ENCODE measurements around the gene P2RX6. TPM values are rescaled to one million over a fixed set of nuclear protein-coding genes. Genes with fewer than 3 reads are reported as not detected.

Gene P2RX6
- 0.40 to 1.1 TPM (median 0.64 TPM) in 5 replicates for total RNA-seq (2022; extraction: Qiagen RNA extraction; ENCODE audit: low read depth)

DNA sequence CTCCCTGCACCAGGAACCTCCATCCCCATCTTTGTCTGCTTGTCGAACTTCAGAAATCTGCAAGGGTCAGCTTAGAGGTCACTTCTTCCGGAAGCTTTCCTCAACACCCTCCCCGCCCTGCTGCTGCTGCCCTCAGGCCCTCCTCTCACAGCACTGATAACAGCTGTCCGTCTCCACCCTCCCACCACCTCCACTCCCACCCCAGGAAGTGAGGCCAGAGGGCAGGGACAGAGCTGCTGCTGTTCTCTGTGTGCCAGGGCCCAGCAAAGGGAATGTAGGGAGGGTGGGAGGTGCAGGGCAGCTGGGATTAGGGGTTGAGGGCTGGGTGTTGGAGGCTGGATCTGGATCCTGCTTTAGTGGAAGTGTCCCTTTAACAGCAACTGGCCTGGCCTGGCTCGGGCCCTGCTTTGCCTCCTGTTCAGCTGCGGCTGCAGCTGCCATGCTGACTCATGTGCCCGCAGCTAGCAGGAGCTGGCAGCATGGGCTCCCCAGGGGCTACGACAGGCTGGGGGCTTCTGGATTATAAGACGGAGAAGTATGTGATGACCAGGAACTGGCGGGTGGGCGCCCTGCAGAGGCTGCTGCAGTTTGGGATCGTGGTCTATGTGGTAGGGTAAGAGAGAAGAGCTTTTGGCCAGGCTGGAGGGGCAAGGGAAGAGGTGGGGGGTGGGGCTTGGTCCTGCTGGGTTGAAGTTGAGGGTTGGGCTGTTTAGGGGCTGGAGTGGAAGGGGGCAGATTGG, at the start of gene P2RX6:
TSS of gene P2RX6 (plus strand) at position 440 of the 740 bp plus-strand sequence. CDS start at position 450, 10 bp downstream.

DNA sequence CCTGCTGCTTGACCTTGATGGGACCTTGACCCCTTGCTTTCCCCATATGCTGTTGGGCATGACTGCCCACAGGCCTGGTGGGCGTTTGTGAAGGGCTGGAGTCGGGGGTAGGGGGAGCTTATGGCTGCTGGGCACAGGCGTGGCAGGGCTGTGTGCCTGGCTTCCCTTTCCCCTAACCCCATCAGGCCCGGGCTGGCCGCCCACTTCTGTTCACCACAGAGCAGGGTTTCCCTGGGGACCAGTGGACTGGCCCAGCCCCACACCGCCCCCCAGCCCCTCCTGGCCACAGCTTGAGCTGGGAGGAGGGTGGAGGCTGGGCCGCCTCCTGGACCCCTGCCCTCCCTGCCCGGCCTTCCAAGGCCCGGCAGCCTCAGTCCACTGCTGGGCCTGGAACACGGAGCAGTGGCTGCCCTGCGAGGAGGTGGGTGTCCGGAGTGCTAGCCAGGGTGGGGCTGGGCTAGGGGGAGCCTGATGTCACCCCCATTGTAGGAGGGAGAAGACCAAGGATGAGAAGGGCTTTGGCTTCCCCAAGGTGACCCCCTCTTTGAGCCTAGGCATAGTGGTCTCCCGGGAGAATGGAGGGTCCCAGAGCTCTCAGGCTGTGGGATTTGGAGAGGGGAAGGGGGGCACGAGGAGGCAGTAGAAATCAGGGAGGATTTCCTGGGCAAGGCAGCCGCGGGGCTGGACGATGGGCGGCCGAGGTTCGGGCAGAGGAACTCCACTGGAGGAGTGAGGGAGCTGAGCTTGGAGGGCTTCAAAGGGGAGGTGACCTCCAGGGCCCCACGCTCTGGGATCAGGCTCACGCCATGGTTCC, 47.9 kb upstream of the P2RX6 start, which contains the start of gene AIFM3:
TSS of gene AIFM3 (plus strand) at position 373 of the 814 bp plus-strand sequence. CDS start 690 bp downstream, outside the sequence.

GRCh38 chr22:20981787-20982562, 33.0 kb upstream of the P2RX6 start, which contains the start of gene LZTR1:
Gene LZTR1, plus strand, starts transcription at chr22:20982297. Its CDS starts 75 bp downstream, at chr22:20982372.

GRCh38 chr22:21001601-21002325, 13.2 kb upstream of the P2RX6 start, which contains the start of gene THAP7:
Gene THAP7, minus strand, starts transcription at chr22:21002118. Its CDS starts 207 bp downstream, at chr22:21001911.

DNA sequence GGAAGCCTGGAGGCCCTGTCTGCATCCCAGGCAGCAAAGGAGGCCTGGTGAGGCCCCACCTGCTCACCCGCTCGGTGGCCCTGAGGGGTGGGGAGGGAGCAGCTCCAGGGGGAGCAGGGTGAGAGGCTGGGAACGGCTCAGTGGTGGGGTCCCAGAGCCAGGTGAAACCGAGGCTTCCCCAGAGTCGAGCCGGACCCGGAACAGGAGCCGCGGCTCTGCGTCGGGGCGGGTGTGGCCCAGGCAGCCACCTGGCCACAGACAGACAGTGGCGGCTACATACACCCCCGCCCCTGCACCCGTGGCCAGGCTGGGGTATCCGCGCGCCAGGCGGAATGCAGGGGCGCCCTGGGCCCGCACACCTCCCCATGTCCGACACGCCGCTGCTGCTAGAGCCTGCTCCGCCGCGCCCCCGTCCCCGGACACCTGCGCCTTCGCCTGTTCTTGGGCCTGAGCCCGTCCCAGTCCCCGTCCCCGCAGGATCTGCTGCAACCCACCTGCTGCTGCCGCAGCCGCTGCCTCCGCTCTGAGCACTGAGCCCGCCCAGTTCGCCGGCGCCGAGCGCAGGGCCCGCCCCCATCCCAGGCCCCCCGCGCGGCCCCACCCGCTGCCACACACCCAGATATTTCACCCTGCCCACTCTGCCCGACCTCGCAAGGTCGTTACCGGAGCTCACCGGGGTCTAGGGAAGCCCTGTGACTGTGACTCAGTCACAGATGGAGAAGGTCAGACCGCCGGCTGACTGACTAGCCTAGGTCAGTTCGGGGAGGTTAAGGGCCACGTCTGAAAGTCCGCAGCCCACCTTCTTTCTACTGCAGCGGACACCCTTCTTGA, 17.3 kb downstream of the P2RX6 start, which contains the start of gene SLC7A4:
TSS of gene SLC7A4 (minus strand) at position 525 of the 831 bp plus-strand sequence. CDS start 749 bp downstream, outside the sequence.

DNA sequence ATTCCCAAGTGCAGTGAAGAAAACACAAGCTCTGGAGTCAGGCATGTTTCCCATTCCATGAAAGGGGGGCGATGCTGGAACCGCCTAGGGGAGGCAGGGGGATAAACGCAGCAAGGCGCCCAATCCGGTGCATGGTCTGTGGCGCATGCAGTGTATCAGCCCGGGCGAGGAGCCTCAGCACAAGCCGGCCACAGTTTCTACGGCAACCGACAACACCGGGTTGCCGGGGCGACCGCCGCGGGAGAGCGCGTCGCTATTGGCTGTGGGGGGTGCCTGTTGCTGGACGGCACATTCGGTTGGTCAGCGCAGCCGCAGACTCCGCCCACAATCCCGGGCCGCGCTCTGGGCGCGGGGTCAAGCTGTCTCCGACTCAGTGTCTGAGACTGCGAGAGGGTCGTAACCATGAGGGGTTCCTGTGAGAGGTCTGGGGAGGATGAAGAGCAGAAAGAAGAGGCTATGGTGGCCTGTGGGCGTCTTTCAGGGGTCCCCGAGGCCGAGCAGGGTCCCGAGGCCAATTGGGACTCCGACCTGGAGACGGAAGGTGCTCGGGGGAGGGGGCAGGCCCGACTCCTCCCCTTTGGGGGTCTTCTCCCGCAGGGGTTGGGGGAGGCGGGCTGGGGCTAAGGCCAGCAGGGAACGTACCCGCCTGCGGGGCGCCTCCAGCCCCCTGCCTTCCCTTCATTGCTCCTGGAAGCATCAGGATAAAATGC, 30.8 kb downstream of the P2RX6 start, which contains the start of gene LRRC74B:
TSS of gene LRRC74B (plus strand) at position 362 of the 710 bp plus-strand sequence. CDS start at position 403, 41 bp downstream.

Other genes with a start within 250 kb of the P2RX6 start
- gene SERPIND1, start 241.1 kb upstream of the P2RX6 start, total RNA-seq (2022; extraction: Qiagen RNA extraction; ENCODE audit: low read depth) = not detected in 5 replicates
- gene PI4KA, start 156.4 kb upstream of the P2RX6 start, total RNA-seq (2022; extraction: Qiagen RNA extraction; ENCODE audit: low read depth) = 14.1 to 21.9 TPM (median 21.2 TPM) in 5 replicates
- 17.0 to 18.8 TPM (median 18.4 TPM) in 5 replicates for gene SNAP29, start 156.2 kb upstream of the P2RX6 start, total RNA-seq (2022; extraction: Qiagen RNA extraction; ENCODE audit: low read depth)
- 20.7 to 24.6 TPM (median 22.5 TPM) in 5 replicates for gene CRKL, start 97.8 kb upstream of the P2RX6 start, total RNA-seq (2022; extraction: Qiagen RNA extraction; ENCODE audit: low read depth)
- gene AIFM3, start 47.9 kb upstream of the P2RX6 start, total RNA-seq (2022; extraction: Qiagen RNA extraction; ENCODE audit: low read depth) = 1.9 to 5.0 TPM (median 3.7 TPM) in 5 replicates
- gene LZTR1, start 32.9 kb upstream of the P2RX6 start, total RNA-seq (2022; extraction: Qiagen RNA extraction; ENCODE audit: low read depth) = 9.9 to 22.7 TPM (median 19.3 TPM) in 5 replicates
- 14.4 to 28.4 TPM (median 25.2 TPM) in 5 replicates for gene THAP7, start 13.0 kb upstream of the P2RX6 start, total RNA-seq (2022; extraction: Qiagen RNA extraction; ENCODE audit: low read depth)
- not detected in 5 replicates for gene SLC7A4, start 17.4 kb downstream of the P2RX6 start, total RNA-seq (2022; extraction: Qiagen RNA extraction; ENCODE audit: low read depth)
- not detected in 5 replicates for gene LRRC74B, start 30.8 kb downstream of the P2RX6 start, total RNA-seq (2022; extraction: Qiagen RNA extraction; ENCODE audit: low read depth)

Data from A549 treated with ZK216348 at 1 μM for 4 hours (cell line).